ENCODE measurements around the gene CD302.

GRCh38 chr2:159840616-159841015 is 42.6 kb upstream of the CD302 start:
- TF ChIP-seq CTCF (IDR thresholded peaks at IDR 0.05; ENCODE audit: insufficient read depth, low read length, poor library complexity, severe bottlenecking) (no peak), EZH2phosphoT487 (conservative IDR thresholded peaks at IDR 0.05; ENCODE audit: low read length) (no peak)

Data from SU-DHL-6 (cell line).